GM18502 (cell line): Measurements from ENCODE around the gene KRT1.

Experiments
- ATAC-seq: cut with Tn5 transposase; IDR thresholded peaks from one replicate; pipeline ENCODE4 v1.9.1; 2021; ENCODE audit warnings: mild to moderate bottlenecking; ENCODE audit not compliant: unreplicated experiment, poor library complexity

Gene KRT1

GRCh38 chr12:52699960-52700359 is 19.8 kb upstream of the KRT1 start:
- ATAC-seq = no peak

- ATAC-seq = no peak
These were observed 19.2 kb upstream of the KRT1 start for GRCh38 chr12:52699373-52699772.

GRCh38 chr12:52698651-52699340 is 18.6 kb upstream of the KRT1 start:
- ATAC-seq = no peak

- no peak for ATAC-seq
These were observed 16.9 kb upstream of the KRT1 start for GRCh38 chr12:52697058-52697582.

GRCh38 chr12:52696588-52696987 is 16.4 kb upstream of the KRT1 start:
- no peak for ATAC-seq

GRCh38 chr12:52695039-52695438 is 14.8 kb upstream of the KRT1 start:
- no peak for ATAC-seq

- no peak for ATAC-seq
These were observed 13.9 kb upstream of the KRT1 start for GRCh38 chr12:52694151-52694550.

- no peak for ATAC-seq
These were observed 13.1 kb upstream of the KRT1 start for GRCh38 chr12:52693261-52693660.

GRCh38 chr12:52692254-52692653 is 12.0 kb upstream of the KRT1 start:
- ATAC-seq = no peak

GRCh38 chr12:52691841-52692150 is 11.6 kb upstream of the KRT1 start:
- ATAC-seq = no peak

- no peak for ATAC-seq
These were observed 11.1 kb upstream of the KRT1 start for GRCh38 chr12:52691076-52691840.

- ATAC-seq = no peak
These were observed 10.3 kb upstream of the KRT1 start for GRCh38 chr12:52690351-52691075.

- no peak for ATAC-seq
These were observed 9.7 kb upstream of the KRT1 start for GRCh38 chr12:52689936-52690335.

- ATAC-seq = no peak
These were observed 9.0 kb upstream of the KRT1 start for GRCh38 chr12:52689239-52689638.

- ATAC-seq = no peak
These were observed 8.3 kb upstream of the KRT1 start for GRCh38 chr12:52688481-52688880.

- no peak for ATAC-seq
These were observed 7.5 kb upstream of the KRT1 start for GRCh38 chr12:52687497-52688385.

- no peak for ATAC-seq
These were observed 6.7 kb upstream of the KRT1 start for GRCh38 chr12:52686756-52687487.

- no peak for ATAC-seq
These were observed 5.9 kb upstream of the KRT1 start for GRCh38 chr12:52686063-52686462.

GRCh38 chr12:52685406-52685890 is 5.2 kb upstream of the KRT1 start:
- no peak for ATAC-seq
